ENCODE results near the gene IFNA8.
"Not testable (repeated sequence)": the region's sequence is repeated elsewhere in the genome, so short reads cannot be mapped to it uniquely, and the experiment has no call there.

The IFNA8 gene

GRCh38 chr9:21408817-21409216 is at the start of gene IFNA8:
Gene IFNA8 (plus strand): TSS chr9:21409117. CDS start chr9:21409177, 60 bp downstream.
- no peak for DNase-seq (ENCODE audit: extremely low read depth in 1 of 2, low read depth in 1 of 2)

GRCh38 chr9:21362287-21362686 is 46.6 kb upstream of the IFNA8 start:
- DNase-seq (ENCODE audit: extremely low read depth in 1 of 2, low read depth in 1 of 2) = no peak

- DNase-seq (ENCODE audit: extremely low read depth in 1 of 2, low read depth in 1 of 2) = not testable (repeated sequence)
Observed at GRCh38 chr9:21367169-21367568, 41.7 kb upstream of the IFNA8 start.

- DNase-seq (ENCODE audit: extremely low read depth in 1 of 2, low read depth in 1 of 2) = no peak
Observed at GRCh38 chr9:21367957-21368356, 41.0 kb upstream of the IFNA8 start, which contains the start of gene IFNA13. Gene IFNA13 (minus strand): TSS chr9:21368057. CDS start chr9:21368010, 47 bp downstream.

- DNase-seq (ENCODE audit: extremely low read depth in 1 of 2, low read depth in 1 of 2) = not testable (repeated sequence)
Observed at GRCh38 chr9:21371467-21371866, 37.5 kb upstream of the IFNA8 start.

GRCh38 chr9:21381448-21382339 is 27.2 kb upstream of the IFNA8 start:
- DNase-seq (ENCODE audit: extremely low read depth in 1 of 2, low read depth in 1 of 2) = no peak

- DNase-seq (ENCODE audit: extremely low read depth in 1 of 2, low read depth in 1 of 2) = no peak
Observed at GRCh38 chr9:21383627-21384026, 25.3 kb upstream of the IFNA8 start.

- no peak for DNase-seq (ENCODE audit: extremely low read depth in 1 of 2, low read depth in 1 of 2)
Observed at GRCh38 chr9:21385131-21385670, 23.7 kb upstream of the IFNA8 start, which contains the start of gene IFNA2. Gene IFNA2 (minus strand): TSS chr9:21385398. CDS start chr9:21385329, 69 bp downstream.

GRCh38 chr9:21392270-21392669 is 16.6 kb upstream of the IFNA8 start:
- no peak for DNase-seq (ENCODE audit: extremely low read depth in 1 of 2, low read depth in 1 of 2)

- peak in 1 of 2 donors; percentile 33 for DNase-seq (ENCODE audit: extremely low read depth in 1 of 2, low read depth in 1 of 2)
Observed at GRCh38 chr9:21395778-21396717, 12.9 kb upstream of the IFNA8 start.

GRCh38 chr9:21398955-21399489 is 9.9 kb upstream of the IFNA8 start:
- no peak for DNase-seq (ENCODE audit: extremely low read depth in 1 of 2, low read depth in 1 of 2)

GRCh38 chr9:21399956-21400355 is 9.0 kb upstream of the IFNA8 start:
- DNase-seq (ENCODE audit: extremely low read depth in 1 of 2, low read depth in 1 of 2) = no peak

- no peak for DNase-seq (ENCODE audit: extremely low read depth in 1 of 2, low read depth in 1 of 2)
Observed at GRCh38 chr9:21402386-21403251, 6.3 kb upstream of the IFNA8 start.

- no peak for DNase-seq (ENCODE audit: extremely low read depth in 1 of 2, low read depth in 1 of 2)
Observed at GRCh38 chr9:21404146-21404545, 4.8 kb upstream of the IFNA8 start.

GRCh38 chr9:21412107-21412506 is 3.2 kb downstream of the IFNA8 start:
- DNase-seq (ENCODE audit: extremely low read depth in 1 of 2, low read depth in 1 of 2) = no peak

GRCh38 chr9:21413151-21413550 is 4.2 kb downstream of the IFNA8 start:
- DNase-seq (ENCODE audit: extremely low read depth in 1 of 2, low read depth in 1 of 2) = no peak

- no peak for DNase-seq (ENCODE audit: extremely low read depth in 1 of 2, low read depth in 1 of 2)
Observed at GRCh38 chr9:21413624-21414023, 4.7 kb downstream of the IFNA8 start.

GRCh38 chr9:21414220-21414940 is 5.5 kb downstream of the IFNA8 start:
- no peak for DNase-seq (ENCODE audit: extremely low read depth in 1 of 2, low read depth in 1 of 2)
